ENCODE measurements around the gene ADORA1. TPM values are rescaled to one million over a fixed set of nuclear protein-coding genes. Genes with fewer than 3 reads are reported as not detected.

Gene ADORA1
- total and polyA plus RNA-seq, 10 of the 15 experiments (the other 5 are each of a cell fraction or from before 2014, with no cell fraction given): not detected

DNA sequence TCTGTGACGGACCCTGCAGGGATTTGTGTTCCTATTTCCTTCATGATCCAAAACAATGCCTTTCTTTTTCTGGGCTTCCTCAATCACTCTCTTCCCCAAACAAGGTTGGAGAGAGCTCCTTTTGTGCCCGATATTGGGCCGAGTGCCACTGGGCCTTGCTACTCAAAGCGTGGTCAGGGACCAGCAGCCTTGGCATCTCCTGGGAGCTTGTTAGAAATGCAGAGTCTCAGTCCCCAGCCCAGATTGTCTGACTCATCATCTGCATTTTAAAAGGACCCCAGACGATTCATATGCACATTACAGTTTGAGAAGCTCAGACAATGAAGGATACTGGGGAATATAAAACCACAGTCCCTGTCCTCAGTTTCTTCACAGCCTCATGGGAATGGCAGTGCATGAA, 19.9 kb downstream of the ADORA1 start (continued):
- TF ChIP-seq CUX1 (IDR thresholded peaks at IDR 0.05; ENCODE audit: insufficient replicate concordance, low read depth, low read length) (no peak), NR2F1 (conservative IDR thresholded peaks at IDR 0.05) (no peak), DPF2 (IDR thresholded peaks at IDR 0.05) (no peak)

GRCh38 chr1:203148127-203148526, 20.6 kb downstream of the ADORA1 start:
- ChIA-PET CTCF (interaction anchor here (0.6 to 2.1 kb wide), 4 partner anchors 24 to 434 kb away, joined by 3 to 6 read pairs (median 4); no protein-coding TSS in a partner anchor), SMC1A (ENCODE audit: uncharacterized antibody, unreplicated experiment) (interaction anchor here (1.3 kb wide), 1 partner anchor 30 kb away, joined by 4 read pairs; no protein-coding TSS in a partner anchor), POLR2A (no interaction called here), RAD21 (ENCODE audit: unreplicated experiment) (no interaction called here)
- Histone ChIP-seq H3K4me1 (ENCODE audit: control insufficient read depth, insufficient read depth, low read length) (no peaks in the 10 kb centered on the region), H2AFZ (ENCODE audit: control insufficient read depth, low read depth, low read length) (no peak overlapping the region), H3K27me3 (replicated peaks in 1 of 2; ENCODE audit: control insufficient read depth in 2 of 2, insufficient read depth in 2 of 2, low read length in 1 of 2) (peaks cover 0 to 4% of the 10 kb centered on the region in 2 experiments; a peak in 3 of 4 replicates), H3K9me3 (replicated peaks; ENCODE audit: control insufficient read depth, insufficient read depth, low read length) (no peaks in the 10 kb centered on the region), H3K4me2 (ENCODE audit: control insufficient read depth, insufficient read depth) (no peak overlapping the region), H4K20me1 (ENCODE audit: control insufficient read depth, insufficient read depth) (no peaks in the 10 kb centered on the region), H3K27ac (ENCODE audit: control insufficient read depth, insufficient read depth) (no peak overlapping the region), H3K9ac (ENCODE audit: control insufficient read depth, insufficient read depth, low read length) (no peak overlapping the region), H3K4me3 (no peak overlapping the region), H3K79me2 (ENCODE audit: control insufficient read depth, insufficient read depth, low read length) (no peaks in the 10 kb centered on the region), H3K36me3 (ENCODE audit: control insufficient read depth in 2 of 2, insufficient read depth in 2 of 2, low read length in 1 of 2) (no peaks in the 10 kb centered on the region)
- WGBS (ENCODE audit: insufficient coverage, insufficient replicate concordance, low lambda C conversion rate, missing lambda C conversion rate): 27% methylated on average over 5 of the region's 5 CpGs
- no TSS peak for BruUV-seq (replicated peaks)
- in situ Hi-C loops (cut with MboI) (no loop called here), intact Hi-C loops (cut with micrococcal nuclease; ENCODE audit: unreplicated experiment) (no loop called here)
- DNase-seq (ENCODE audit: low read depth, low spot score): no peak
- TF ChIP-seq, protein P1, sequence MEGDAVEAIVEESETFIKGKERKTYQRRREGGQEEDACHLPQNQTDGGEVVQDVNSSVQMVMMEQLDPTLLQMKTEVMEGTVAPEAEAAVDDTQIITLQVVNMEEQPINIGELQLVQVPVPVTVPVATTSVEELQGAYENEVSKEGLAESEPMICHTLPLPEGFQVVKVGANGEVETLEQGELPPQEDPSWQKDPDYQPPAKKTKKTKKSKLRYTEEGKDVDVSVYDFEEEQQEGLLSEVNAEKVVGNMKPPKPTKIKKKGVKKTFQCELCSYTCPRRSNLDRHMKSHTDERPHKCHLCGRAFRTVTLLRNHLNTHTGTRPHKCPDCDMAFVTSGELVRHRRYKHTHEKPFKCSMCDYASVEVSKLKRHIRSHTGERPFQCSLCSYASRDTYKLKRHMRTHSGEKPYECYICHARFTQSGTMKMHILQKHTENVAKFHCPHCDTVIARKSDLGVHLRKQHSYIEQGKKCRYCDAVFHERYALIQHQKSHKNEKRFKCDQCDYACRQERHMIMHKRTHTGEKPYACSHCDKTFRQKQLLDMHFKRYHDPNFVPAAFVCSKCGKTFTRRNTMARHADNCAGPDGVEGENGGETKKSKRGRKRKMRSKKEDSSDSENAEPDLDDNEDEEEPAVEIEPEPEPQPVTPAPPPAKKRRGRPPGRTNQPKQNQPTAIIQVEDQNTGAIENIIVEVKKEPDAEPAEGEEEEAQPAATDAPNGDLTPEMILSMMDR (IDR thresholded peaks at IDR 0.05 in 2 of 3, conservative IDR thresholded peaks at IDR 0.05 in 1 of 3; ENCODE audit: control insufficient read depth in 2 of 3, extremely low read depth in 1 of 3, insufficient read depth in 1 of 3, low read depth in 3 of 3, low read length in 3 of 3): peak in 2 of 3 experiments; percentile 38 to 56; a peak in 3 of 6 replicates
- no peak for TF ChIP-seq MEF2B (IDR thresholded peaks at IDR 0.05; ENCODE audit: partially characterized antibody, poor library complexity, severe bottlenecking)
- no peak for TF ChIP-seq ZBTB33 (IDR thresholded peaks at IDR 0.05)
- peak; percentile 51; the same call in 2 of the 3 replicates for ATAC-seq
- FAIRE-seq: peak; percentile 80

Measured in GM12878 (cell line).